Measurements from ENCODE around the gene JADE1. TPM values are rescaled to one million over a fixed set of nuclear protein-coding genes. Genes with fewer than 3 reads are reported as not detected.

The JADE1 gene
- polyA plus RNA-seq, 1 of the 3 experiments (the other 2 are of a cell fraction): 9.1 TPM

DNA sequence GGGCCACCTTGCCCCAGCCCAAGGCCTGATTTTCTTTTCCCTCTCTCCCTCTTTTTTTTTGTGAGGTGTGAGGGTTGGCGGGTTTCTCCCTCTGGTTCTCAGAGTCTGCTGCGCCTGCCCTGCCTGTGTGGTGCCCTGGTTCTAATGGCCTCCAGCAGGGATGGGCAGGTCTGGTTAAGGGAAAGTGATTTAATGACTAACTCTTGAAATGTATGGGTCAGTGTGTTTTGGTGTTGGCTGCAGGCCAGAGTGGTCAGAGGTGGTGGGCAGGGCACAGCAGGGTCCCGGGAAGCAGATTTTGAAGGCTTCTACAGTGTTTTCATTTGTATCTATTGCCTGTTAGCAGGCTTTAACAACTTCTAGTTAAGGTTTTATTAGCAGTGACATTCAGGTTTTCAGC is 39.0 kb downstream of the JADE1 start:
- Histone ChIP-seq H3K36me3 (replicated peaks in 1 of 2; ENCODE audit: control insufficient read depth in 1 of 2, insufficient read depth in 2 of 2, low read length in 1 of 2) (peaks cover 34 to 80% of the 10 kb centered on the region in 2 experiments), H3F3A (replicated peaks; ENCODE audit: insufficient read depth) (no peaks in the 10 kb centered on the region), H3K27ac (ENCODE audit: low read depth in 2 of 2, low read length in 1 of 2) (no peak overlapping the region), H3K4me2 (no peak overlapping the region), H4K20me1 (ENCODE audit: insufficient read depth) (no peaks in the 10 kb centered on the region), H3K9me2 (no peaks in the 10 kb centered on the region), H2AFZ (ENCODE audit: low read depth) (no peak overlapping the region), H3K4me3 (ENCODE audit: low read depth in 2 of 2, low read length in 1 of 2) (no peak overlapping the region), H3K79me2 (ENCODE audit: insufficient read depth) (peaks cover 18% of the 10 kb centered on the region; the same call in 1 of the 2 replicates), H3K9ac (no peak overlapping the region), H3K9me3 (no peaks in the 10 kb centered on the region), H3K27me3 (ENCODE audit: insufficient read depth) (no peaks in the 10 kb centered on the region), H3K4me1 (ENCODE audit: control insufficient read depth in 1 of 2, insufficient read depth in 2 of 2, low read depth in 1 of 2, low read length in 1 of 2) (no peaks in the 10 kb centered on the region)
- CTCF ChIA-PET: no interaction called here
- DNase-seq: no peak
- POLR2A ChIA-PET: no interaction called here
- 97% methylated on average over 3 of the region's 3 CpGs for WGBS (ENCODE audit: low lambda C conversion rate)
- TF ChIP-seq, protein P1, sequence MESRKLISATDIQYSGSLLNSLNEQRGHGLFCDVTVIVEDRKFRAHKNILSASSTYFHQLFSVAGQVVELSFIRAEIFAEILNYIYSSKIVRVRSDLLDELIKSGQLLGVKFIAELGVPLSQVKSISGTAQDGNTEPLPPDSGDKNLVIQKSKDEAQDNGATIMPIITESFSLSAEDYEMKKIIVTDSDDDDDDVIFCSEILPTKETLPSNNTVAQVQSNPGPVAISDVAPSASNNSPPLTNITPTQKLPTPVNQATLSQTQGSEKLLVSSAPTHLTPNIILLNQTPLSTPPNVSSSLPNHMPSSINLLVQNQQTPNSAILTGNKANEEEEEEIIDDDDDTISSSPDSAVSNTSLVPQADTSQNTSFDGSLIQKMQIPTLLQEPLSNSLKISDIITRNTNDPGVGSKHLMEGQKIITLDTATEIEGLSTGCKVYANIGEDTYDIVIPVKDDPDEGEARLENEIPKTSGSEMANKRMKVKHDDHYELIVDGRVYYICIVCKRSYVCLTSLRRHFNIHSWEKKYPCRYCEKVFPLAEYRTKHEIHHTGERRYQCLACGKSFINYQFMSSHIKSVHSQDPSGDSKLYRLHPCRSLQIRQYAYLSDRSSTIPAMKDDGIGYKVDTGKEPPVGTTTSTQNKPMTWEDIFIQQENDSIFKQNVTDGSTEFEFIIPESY (IDR thresholded peaks at IDR 0.05; ENCODE audit: borderline replicate concordance, low read depth): no peak
- TF ChIP-seq EZH2phosphoT487 (IDR thresholded peaks at IDR 0.05; ENCODE audit: borderline replicate concordance, low read depth) (no peak), SMC3 (IDR thresholded peaks at IDR 0.05; ENCODE audit: low read depth, low read length) (no peak), TEAD4 (IDR thresholded peaks at IDR 0.05; ENCODE audit: borderline replicate concordance, insufficient read depth) (no peak), GATA2 (CRISPR knock-in tag; IDR thresholded peaks at IDR 0.05) (no peak), RXRA (IDR thresholded peaks at IDR 0.05; ENCODE audit: borderline replicate concordance, low read depth) (no peak), TCF12 (IDR thresholded peaks at IDR 0.05) (no peak), RCOR1 (IDR thresholded peaks at IDR 0.05; ENCODE audit: low read length) (no peak), TAF1 (IDR thresholded peaks at IDR 0.05; ENCODE audit: borderline replicate concordance, low read depth, low read length) (no peak), YY1 (IDR thresholded peaks at IDR 0.05; ENCODE audit: low read depth) (no peak), SIN3A (IDR thresholded peaks at IDR 0.05; ENCODE audit: borderline replicate concordance, low read depth, low read length) (no peak)
- TF ChIP-seq, protein P2, sequence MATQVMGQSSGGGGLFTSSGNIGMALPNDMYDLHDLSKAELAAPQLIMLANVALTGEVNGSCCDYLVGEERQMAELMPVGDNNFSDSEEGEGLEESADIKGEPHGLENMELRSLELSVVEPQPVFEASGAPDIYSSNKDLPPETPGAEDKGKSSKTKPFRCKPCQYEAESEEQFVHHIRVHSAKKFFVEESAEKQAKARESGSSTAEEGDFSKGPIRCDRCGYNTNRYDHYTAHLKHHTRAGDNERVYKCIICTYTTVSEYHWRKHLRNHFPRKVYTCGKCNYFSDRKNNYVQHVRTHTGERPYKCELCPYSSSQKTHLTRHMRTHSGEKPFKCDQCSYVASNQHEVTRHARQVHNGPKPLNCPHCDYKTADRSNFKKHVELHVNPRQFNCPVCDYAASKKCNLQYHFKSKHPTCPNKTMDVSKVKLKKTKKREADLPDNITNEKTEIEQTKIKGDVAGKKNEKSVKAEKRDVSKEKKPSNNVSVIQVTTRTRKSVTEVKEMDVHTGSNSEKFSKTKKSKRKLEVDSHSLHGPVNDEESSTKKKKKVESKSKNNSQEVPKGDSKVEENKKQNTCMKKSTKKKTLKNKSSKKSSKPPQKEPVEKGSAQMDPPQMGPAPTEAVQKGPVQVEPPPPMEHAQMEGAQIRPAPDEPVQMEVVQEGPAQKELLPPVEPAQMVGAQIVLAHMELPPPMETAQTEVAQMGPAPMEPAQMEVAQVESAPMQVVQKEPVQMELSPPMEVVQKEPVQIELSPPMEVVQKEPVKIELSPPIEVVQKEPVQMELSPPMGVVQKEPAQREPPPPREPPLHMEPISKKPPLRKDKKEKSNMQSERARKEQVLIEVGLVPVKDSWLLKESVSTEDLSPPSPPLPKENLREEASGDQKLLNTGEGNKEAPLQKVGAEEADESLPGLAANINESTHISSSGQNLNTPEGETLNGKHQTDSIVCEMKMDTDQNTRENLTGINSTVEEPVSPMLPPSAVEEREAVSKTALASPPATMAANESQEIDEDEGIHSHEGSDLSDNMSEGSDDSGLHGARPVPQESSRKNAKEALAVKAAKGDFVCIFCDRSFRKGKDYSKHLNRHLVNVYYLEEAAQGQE (IDR thresholded peaks at IDR 0.05; ENCODE audit: low read depth, low read length): no peak
- TF ChIP-seq, protein P3, sequence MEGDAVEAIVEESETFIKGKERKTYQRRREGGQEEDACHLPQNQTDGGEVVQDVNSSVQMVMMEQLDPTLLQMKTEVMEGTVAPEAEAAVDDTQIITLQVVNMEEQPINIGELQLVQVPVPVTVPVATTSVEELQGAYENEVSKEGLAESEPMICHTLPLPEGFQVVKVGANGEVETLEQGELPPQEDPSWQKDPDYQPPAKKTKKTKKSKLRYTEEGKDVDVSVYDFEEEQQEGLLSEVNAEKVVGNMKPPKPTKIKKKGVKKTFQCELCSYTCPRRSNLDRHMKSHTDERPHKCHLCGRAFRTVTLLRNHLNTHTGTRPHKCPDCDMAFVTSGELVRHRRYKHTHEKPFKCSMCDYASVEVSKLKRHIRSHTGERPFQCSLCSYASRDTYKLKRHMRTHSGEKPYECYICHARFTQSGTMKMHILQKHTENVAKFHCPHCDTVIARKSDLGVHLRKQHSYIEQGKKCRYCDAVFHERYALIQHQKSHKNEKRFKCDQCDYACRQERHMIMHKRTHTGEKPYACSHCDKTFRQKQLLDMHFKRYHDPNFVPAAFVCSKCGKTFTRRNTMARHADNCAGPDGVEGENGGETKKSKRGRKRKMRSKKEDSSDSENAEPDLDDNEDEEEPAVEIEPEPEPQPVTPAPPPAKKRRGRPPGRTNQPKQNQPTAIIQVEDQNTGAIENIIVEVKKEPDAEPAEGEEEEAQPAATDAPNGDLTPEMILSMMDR (IDR thresholded peaks at IDR 0.05): no peak
- TF ChIP-seq, protein P4, sequence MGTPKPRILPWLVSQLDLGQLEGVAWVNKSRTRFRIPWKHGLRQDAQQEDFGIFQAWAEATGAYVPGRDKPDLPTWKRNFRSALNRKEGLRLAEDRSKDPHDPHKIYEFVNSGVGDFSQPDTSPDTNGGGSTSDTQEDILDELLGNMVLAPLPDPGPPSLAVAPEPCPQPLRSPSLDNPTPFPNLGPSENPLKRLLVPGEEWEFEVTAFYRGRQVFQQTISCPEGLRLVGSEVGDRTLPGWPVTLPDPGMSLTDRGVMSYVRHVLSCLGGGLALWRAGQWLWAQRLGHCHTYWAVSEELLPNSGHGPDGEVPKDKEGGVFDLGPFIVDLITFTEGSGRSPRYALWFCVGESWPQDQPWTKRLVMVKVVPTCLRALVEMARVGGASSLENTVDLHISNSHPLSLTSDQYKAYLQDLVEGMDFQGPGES (IDR thresholded peaks at IDR 0.05; ENCODE audit: low read depth, low read length): no peak

Measured in SK-N-SH (cell line).